ENCODE measurements around the gene GGCX. TPM values are rescaled to one million over a fixed set of nuclear protein-coding genes. Genes with fewer than 3 reads are reported as not detected.

Gene GGCX
- total and polyA plus RNA-seq, 12 donors, result 14.0 to 31.1 (median 21.6) TPM

- Histone ChIP-seq H3K4me3 (peak overlapping the region in 9 of 10 donors; percentile 59 to 97 (median 93)), H3K27me3 (no peaks in the 10 kb centered on the region), H3K9me3 (no peaks in the 10 kb centered on the region), H3K36me3 (peaks cover 4 to 66% (median 42%) of the 10 kb centered on the region in 9 donors), H3K27ac (peak overlapping the region in 8 of 10 donors; percentile 11 to 100 (median 100)), H3K4me1 (peaks cover 14 to 63% (median 44%) of the 10 kb centered on the region in 9 donors)
- 50% methylated on average over 5 of the region's 5 CpGs for WGBS, 2 donors
- intact Hi-C loops (cut with DNase I), result no loop called here
- ATAC-seq, result no peak
- TF ChIP-seq CTCF (IDR thresholded peaks at IDR 0.05), result no peak
- no peak for DNase-seq
Observed at GRCh38 chr2:85541753-85542457, 19.4 kb downstream of the GGCX start.

GRCh38 chr2:85541262-85541661 lies 20.0 kb downstream of the GGCX start:
- DNase-seq, result no peak
- WGBS, 2 donors, result 41 to 43% methylated on average over 4 of the region's 4 CpGs
- Histone ChIP-seq H3K4me3 (peak overlapping the region in 9 of 10 donors; percentile 59 to 97 (median 93)), H3K4me1 (peaks cover 16 to 69% (median 50%) of the 10 kb centered on the region in 9 donors), H3K27me3 (no peaks in the 10 kb centered on the region), H3K27ac (peak overlapping the region in 8 of 10 donors; percentile 11 to 100 (median 100)), H3K36me3 (peaks cover 4 to 59% (median 42%) of the 10 kb centered on the region in 9 donors), H3K9me3 (no peaks in the 10 kb centered on the region)
- TF ChIP-seq CTCF (IDR thresholded peaks at IDR 0.05), result no peak
- intact Hi-C loops (cut with DNase I), result no loop called here
- ATAC-seq, result no peak

GRCh38 chr2:85540133-85540648 lies 21.1 kb downstream of the GGCX start:
- ATAC-seq, result no peak
- TF ChIP-seq CTCF (IDR thresholded peaks at IDR 0.05), result no peak

GRCh38 chr2:85539361-85540132 lies 21.7 kb downstream of the GGCX start:
- Histone ChIP-seq H3K4me3 (peak overlapping the region; percentile 59 to 97 (median 94)), H3K9me3 (no peaks in the 10 kb centered on the region), H3K27me3 (no peaks in the 10 kb centered on the region), H3K27ac (peak overlapping the region; percentile 97 to 100 (median 100)), H3K36me3 (peaks cover 3 to 42% (median 26%) of the 10 kb centered on the region in 9 donors), H3K4me1 (peaks cover 16 to 65% (median 51%) of the 10 kb centered on the region in 9 donors)
- ATAC-seq (peak; percentile 53 to 79 (median 62)), DNase-seq (peak; percentile 68 to 81)
- WGBS, 2 donors, result 1% methylated on average over 54 to 59 of the region's 67 CpGs
- intact Hi-C loops (cut with DNase I), result loop anchor here in 8 of 10 donors (1.0 to 5.0 kb wide), 8 partner anchors 37 to 182 kb away; no protein-coding TSS in a partner anchor
- no peak for TF ChIP-seq CTCF (IDR thresholded peaks at IDR 0.05)

More at GRCh38 chr2:85540133-85540648, 21.1 kb downstream of the GGCX start:
- H3K4me1 ChIP-seq, result peaks cover 16 to 69% (median 51%) of the 10 kb centered on the region in 9 donors
- H3K27ac ChIP-seq, result peak overlapping the region; percentile 97 to 100 (median 100)
- H3K9me3 ChIP-seq, result no peaks in the 10 kb centered on the region
- H3K36me3 ChIP-seq, result peaks cover 4 to 49% (median 33%) of the 10 kb centered on the region in 9 donors
- intact Hi-C loops (cut with DNase I), result loop anchor here in 1 of 10 donors (1.0 kb wide), 1 partner anchor 120 kb away; no protein-coding TSS in a partner anchor
- no peaks in the 10 kb centered on the region for H3K27me3 ChIP-seq
- no peak for DNase-seq
- WGBS, 2 donors, result 8 to 9% methylated on average over 11 of the region's 11 CpGs
- peak overlapping the region; percentile 59 to 97 (median 94) for H3K4me3 ChIP-seq

All from heart right ventricle (tissue), 16 donors.